Peyer's patch (tissue), 4 donors: ENCODE data around the gene ZFP36L2.

ENCODE experiments used
- POLR2A ChIP-seq, 2 donors: fragments of 450-650 bp; IDR thresholded peaks; one replicate each; pipeline ENCODE4 v1.5.1; 2017; ENCODE audit warnings: antibody characterized with exemption in 2 of 2, mild to moderate bottlenecking in 2 of 2, moderate library complexity in 2 of 2
- TF ChIP-seq, protein P1 (sequence below), 6 experiments: fragments of 450-650 bp in 4 of 6; fragments of 200-600 bp in 2 of 6; sonication (generic) in 1 of 6; IDR thresholded peaks; one replicate each; pipeline ENCODE4 v1.5.1; 2017 to 2019; ENCODE audit warnings: antibody characterized with exemption in 6 of 6, mild to moderate bottlenecking in 3 of 6, moderate library complexity in 1 of 6

DNA sequence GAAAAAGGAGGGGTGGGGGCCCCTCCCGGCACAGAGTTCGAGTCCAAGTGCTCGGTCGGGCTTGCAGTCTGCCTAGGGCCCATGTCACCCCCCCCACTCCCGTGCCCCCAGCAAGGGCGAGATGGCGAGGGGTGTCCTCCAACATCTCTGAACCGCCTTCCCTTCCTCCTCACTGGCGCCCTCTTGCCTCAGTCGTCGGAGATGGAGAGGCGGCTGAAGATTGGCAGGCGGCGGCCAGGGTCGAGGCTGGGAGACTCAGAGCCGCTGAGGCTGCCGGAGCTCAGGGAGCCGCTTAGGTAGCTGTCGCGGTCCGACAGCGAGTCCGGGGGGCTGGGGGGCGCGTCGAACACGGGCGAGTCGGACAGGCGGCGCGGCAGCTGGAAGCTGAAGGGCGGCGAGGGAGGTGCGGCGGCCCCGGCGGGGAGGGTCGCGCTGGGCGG is 2.3 kb downstream of the ZFP36L2 start:
- TF ChIP-seq, protein P1, sequence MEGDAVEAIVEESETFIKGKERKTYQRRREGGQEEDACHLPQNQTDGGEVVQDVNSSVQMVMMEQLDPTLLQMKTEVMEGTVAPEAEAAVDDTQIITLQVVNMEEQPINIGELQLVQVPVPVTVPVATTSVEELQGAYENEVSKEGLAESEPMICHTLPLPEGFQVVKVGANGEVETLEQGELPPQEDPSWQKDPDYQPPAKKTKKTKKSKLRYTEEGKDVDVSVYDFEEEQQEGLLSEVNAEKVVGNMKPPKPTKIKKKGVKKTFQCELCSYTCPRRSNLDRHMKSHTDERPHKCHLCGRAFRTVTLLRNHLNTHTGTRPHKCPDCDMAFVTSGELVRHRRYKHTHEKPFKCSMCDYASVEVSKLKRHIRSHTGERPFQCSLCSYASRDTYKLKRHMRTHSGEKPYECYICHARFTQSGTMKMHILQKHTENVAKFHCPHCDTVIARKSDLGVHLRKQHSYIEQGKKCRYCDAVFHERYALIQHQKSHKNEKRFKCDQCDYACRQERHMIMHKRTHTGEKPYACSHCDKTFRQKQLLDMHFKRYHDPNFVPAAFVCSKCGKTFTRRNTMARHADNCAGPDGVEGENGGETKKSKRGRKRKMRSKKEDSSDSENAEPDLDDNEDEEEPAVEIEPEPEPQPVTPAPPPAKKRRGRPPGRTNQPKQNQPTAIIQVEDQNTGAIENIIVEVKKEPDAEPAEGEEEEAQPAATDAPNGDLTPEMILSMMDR (IDR thresholded peaks at IDR 0.05): peak in 3 of 6 experiments; percentile 29 to 43 (median 43)
- peak; percentile 20 to 42 for TF ChIP-seq POLR2A (IDR thresholded peaks at IDR 0.05)
